ENCODE measurements around the gene THRSP. TPM values are rescaled to one million over a fixed set of nuclear protein-coding genes. Genes with fewer than 3 reads are reported as not detected.

Gene THRSP
- total and polyA plus RNA-seq, 2 experiments from 2014 or later = not detected

DNA sequence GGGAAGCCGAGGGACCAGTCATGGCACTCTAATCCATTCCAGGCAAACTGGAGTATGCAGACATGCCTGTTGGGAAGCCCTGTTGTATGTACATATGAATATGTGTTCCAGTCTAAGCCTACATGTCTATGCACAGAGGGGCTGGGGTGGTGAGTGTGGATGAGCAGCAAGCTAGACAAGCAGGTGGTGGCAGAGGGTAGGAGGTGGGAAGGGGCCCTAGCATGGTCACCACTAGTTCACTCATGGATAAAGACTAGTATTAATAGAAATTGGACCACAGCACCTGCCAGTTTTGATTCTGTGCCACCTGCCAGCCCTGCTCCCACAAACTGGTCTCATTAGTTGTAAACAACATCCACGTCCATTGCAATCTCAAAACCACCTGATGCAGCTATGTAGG is 1.5 kb downstream of the THRSP start:
- Mint-ChIP-seq H3K4me3 (no peak overlapping the region), H3K27ac (no peak overlapping the region), H3K9me3 (no peaks in the 10 kb centered on the region), H3K27me3 (ENCODE audit: insufficient read depth, low read depth, poor library complexity) (no peaks in the 10 kb centered on the region), H3K36me3 (ENCODE audit: low read depth) (peaks cover 26% of the 10 kb centered on the region), H3K4me1 (no peaks in the 10 kb centered on the region)
- H3K27me3 ChIP-seq (ENCODE audit: insufficient read depth) = no peaks in the 10 kb centered on the region
- H3F3A ChIP-seq (replicated peaks; ENCODE audit: low read depth) = no peaks in the 10 kb centered on the region; the same call in 1 of the 2 replicates
- no peak overlapping the region for H3K4me2 ChIP-seq
- no peaks in the 10 kb centered on the region for H3K9me2 ChIP-seq (ENCODE audit: insufficient read depth)
- TF ChIP-seq, protein P1, sequence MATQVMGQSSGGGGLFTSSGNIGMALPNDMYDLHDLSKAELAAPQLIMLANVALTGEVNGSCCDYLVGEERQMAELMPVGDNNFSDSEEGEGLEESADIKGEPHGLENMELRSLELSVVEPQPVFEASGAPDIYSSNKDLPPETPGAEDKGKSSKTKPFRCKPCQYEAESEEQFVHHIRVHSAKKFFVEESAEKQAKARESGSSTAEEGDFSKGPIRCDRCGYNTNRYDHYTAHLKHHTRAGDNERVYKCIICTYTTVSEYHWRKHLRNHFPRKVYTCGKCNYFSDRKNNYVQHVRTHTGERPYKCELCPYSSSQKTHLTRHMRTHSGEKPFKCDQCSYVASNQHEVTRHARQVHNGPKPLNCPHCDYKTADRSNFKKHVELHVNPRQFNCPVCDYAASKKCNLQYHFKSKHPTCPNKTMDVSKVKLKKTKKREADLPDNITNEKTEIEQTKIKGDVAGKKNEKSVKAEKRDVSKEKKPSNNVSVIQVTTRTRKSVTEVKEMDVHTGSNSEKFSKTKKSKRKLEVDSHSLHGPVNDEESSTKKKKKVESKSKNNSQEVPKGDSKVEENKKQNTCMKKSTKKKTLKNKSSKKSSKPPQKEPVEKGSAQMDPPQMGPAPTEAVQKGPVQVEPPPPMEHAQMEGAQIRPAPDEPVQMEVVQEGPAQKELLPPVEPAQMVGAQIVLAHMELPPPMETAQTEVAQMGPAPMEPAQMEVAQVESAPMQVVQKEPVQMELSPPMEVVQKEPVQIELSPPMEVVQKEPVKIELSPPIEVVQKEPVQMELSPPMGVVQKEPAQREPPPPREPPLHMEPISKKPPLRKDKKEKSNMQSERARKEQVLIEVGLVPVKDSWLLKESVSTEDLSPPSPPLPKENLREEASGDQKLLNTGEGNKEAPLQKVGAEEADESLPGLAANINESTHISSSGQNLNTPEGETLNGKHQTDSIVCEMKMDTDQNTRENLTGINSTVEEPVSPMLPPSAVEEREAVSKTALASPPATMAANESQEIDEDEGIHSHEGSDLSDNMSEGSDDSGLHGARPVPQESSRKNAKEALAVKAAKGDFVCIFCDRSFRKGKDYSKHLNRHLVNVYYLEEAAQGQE (IDR thresholded peaks at IDR 0.05; ENCODE audit: unreplicated experiment) = no peak
- TF ChIP-seq POLR2AphosphoS5 (IDR thresholded peaks at IDR 0.05; ENCODE audit: low read depth) = no peak
- TF ChIP-seq ZNF331 (CRISPR knock-in tag; IDR thresholded peaks at IDR 0.05; ENCODE audit: low read depth) = no peak
- TF ChIP-seq STAT1 (IDR thresholded peaks at IDR 0.05; ENCODE audit: unreplicated experiment) = no peak
- TF ChIP-seq CREB1 (CRISPR knock-in tag; IDR thresholded peaks at IDR 0.05; ENCODE audit: low read depth) = no peak
- TF ChIP-seq JUNB (IDR thresholded peaks at IDR 0.05; ENCODE audit: unreplicated experiment) = no peak
- no peak for TF ChIP-seq EZH2 (IDR thresholded peaks at IDR 0.05; ENCODE audit: low read depth, unreplicated experiment)
- no peak for TF ChIP-seq EZH2phosphoT487 (IDR thresholded peaks at IDR 0.05; ENCODE audit: unreplicated experiment)
- TF ChIP-seq, protein P2, sequence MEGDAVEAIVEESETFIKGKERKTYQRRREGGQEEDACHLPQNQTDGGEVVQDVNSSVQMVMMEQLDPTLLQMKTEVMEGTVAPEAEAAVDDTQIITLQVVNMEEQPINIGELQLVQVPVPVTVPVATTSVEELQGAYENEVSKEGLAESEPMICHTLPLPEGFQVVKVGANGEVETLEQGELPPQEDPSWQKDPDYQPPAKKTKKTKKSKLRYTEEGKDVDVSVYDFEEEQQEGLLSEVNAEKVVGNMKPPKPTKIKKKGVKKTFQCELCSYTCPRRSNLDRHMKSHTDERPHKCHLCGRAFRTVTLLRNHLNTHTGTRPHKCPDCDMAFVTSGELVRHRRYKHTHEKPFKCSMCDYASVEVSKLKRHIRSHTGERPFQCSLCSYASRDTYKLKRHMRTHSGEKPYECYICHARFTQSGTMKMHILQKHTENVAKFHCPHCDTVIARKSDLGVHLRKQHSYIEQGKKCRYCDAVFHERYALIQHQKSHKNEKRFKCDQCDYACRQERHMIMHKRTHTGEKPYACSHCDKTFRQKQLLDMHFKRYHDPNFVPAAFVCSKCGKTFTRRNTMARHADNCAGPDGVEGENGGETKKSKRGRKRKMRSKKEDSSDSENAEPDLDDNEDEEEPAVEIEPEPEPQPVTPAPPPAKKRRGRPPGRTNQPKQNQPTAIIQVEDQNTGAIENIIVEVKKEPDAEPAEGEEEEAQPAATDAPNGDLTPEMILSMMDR (conservative IDR thresholded peaks at IDR 0.05; ENCODE audit: low read depth in 2 of 2) = no peak
- TF ChIP-seq, protein P3, sequence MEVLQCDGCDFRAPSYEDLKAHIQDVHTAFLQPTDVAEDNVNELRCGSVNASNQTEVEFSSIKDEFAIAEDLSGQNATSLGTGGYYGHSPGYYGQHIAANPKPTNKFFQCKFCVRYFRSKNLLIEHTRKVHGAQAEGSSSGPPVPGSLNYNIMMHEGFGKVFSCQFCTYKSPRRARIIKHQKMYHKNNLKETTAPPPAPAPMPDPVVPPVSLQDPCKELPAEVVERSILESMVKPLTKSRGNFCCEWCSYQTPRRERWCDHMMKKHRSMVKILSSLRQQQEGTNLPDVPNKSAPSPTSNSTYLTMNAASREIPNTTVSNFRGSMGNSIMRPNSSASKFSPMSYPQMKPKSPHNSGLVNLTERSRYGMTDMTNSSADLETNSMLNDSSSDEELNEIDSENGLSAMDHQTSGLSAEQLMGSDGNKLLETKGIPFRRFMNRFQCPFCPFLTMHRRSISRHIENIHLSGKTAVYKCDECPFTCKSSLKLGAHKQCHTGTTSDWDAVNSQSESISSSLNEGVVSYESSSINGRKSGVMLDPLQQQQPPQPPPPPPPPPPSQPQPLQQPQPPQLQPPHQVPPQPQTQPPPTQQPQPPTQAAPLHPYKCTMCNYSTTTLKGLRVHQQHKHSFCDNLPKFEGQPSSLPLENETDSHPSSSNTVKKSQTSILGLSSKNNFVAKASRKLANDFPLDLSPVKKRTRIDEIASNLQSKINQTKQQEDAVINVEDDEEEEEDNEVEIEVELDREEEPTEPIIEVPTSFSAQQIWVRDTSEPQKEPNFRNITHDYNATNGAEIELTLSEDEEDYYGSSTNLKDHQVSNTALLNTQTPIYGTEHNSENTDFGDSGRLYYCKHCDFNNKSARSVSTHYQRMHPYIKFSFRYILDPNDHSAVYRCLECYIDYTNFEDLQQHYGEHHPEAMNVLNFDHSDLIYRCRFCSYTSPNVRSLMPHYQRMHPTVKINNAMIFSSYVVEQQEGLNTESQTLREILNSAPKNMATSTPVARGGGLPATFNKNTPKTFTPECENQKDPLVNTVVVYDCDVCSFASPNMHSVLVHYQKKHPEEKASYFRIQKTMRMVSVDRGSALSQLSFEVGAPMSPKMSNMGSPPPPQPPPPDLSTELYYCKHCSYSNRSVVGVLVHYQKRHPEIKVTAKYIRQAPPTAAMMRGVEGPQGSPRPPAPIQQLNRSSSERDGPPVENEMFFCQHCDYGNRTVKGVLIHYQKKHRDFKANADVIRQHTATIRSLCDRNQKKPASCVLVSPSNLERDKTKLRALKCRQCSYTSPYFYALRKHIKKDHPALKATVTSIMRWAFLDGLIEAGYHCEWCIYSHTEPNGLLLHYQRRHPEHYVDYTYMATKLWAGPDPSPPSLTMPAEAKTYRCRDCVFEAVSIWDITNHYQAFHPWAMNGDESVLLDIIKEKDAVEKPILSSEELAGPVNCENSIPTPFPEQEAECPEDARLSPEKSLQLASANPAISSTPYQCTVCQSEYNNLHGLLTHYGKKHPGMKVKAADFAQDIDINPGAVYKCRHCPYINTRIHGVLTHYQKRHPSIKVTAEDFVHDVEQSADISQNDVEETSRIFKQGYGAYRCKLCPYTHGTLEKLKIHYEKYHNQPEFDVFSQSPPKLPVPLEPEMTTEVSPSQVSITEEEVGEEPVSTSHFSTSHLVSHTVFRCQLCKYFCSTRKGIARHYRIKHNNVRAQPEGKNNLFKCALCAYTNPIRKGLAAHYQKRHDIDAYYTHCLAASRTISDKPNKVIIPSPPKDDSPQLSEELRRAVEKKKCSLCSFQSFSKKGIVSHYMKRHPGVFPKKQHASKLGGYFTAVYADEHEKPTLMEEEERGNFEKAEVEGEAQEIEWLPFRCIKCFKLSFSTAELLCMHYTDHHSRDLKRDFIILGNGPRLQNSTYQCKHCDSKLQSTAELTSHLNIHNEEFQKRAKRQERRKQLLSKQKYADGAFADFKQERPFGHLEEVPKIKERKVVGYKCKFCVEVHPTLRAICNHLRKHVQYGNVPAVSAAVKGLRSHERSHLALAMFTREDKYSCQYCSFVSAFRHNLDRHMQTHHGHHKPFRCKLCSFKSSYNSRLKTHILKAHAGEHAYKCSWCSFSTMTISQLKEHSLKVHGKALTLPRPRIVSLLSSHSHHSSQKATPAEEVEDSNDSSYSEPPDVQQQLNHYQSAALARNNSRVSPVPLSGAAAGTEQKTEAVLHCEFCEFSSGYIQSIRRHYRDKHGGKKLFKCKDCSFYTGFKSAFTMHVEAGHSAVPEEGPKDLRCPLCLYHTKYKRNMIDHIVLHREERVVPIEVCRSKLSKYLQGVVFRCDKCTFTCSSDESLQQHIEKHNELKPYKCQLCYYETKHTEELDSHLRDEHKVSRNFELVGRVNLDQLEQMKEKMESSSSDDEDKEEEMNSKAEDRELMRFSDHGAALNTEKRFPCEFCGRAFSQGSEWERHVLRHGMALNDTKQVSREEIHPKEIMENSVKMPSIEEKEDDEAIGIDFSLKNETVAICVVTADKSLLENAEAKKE (CRISPR knock-in tag; IDR thresholded peaks at IDR 0.05) = no peak
- TF ChIP-seq NANOG (IDR thresholded peaks at IDR 0.05; ENCODE audit: borderline replicate concordance) = no peak
- TF ChIP-seq ZNF114 (CRISPR knock-in tag; IDR thresholded peaks at IDR 0.05) = no peak
- TF ChIP-seq, protein P4, sequence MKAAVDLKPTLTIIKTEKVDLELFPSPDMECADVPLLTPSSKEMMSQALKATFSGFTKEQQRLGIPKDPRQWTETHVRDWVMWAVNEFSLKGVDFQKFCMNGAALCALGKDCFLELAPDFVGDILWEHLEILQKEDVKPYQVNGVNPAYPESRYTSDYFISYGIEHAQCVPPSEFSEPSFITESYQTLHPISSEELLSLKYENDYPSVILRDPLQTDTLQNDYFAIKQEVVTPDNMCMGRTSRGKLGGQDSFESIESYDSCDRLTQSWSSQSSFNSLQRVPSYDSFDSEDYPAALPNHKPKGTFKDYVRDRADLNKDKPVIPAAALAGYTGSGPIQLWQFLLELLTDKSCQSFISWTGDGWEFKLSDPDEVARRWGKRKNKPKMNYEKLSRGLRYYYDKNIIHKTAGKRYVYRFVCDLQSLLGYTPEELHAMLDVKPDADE (IDR thresholded peaks at IDR 0.05) = no peak
- no peak overlapping the region for H3K4me3 ChIP-seq
- DNase-seq (ENCODE audit: low spot score) (no peak), ATAC-seq (no peak)
- no peaks in the 10 kb centered on the region for H3K79me2 ChIP-seq (replicated peaks; ENCODE audit: insufficient read depth)
- no peak overlapping the region for H2AFZ ChIP-seq
- no peaks in the 10 kb centered on the region; the same call in 1 of the 2 replicates for H3K36me3 ChIP-seq (ENCODE audit: insufficient read depth)
- no peaks in the 10 kb centered on the region for H3K4me1 ChIP-seq (ENCODE audit: insufficient read depth)
- H3K27ac ChIP-seq (ENCODE audit: low read depth) = no peak overlapping the region
- no peaks in the 10 kb centered on the region; the same call in 1 of the 2 replicates for H4K20me1 ChIP-seq (replicated peaks; ENCODE audit: insufficient read depth)
